Right lobe of liver (tissue), 4 donors: Measurements from ENCODE around the gene FUT7.

ENCODE experiments used
- CTCF ChIP-seq, 4 donors: fragments of 200-600 bp in 3 of 4; fragments of 450-650 bp in 1 of 4; IDR thresholded peaks; one replicate each; pipeline versions ENCODE4 v1.5.1 to v1.8.0; 2016 to 2022; ENCODE audit warnings: antibody characterized with exemption in 4 of 4, mild to moderate bottlenecking in 2 of 4
- POLR2A ChIP-seq: fragments of 450-650 bp; IDR thresholded peaks from one replicate; pipeline ENCODE4 v1.6.1; 2017; ENCODE audit warnings: antibody characterized with exemption, mild to moderate bottlenecking
- donor health status: DM: no; HTN: no; CAD: no.
- donor health status: DM: no; HTN: no; CAD: no.
- donor health status: DM: no; HTN: yes; CAD: no.

DNA sequence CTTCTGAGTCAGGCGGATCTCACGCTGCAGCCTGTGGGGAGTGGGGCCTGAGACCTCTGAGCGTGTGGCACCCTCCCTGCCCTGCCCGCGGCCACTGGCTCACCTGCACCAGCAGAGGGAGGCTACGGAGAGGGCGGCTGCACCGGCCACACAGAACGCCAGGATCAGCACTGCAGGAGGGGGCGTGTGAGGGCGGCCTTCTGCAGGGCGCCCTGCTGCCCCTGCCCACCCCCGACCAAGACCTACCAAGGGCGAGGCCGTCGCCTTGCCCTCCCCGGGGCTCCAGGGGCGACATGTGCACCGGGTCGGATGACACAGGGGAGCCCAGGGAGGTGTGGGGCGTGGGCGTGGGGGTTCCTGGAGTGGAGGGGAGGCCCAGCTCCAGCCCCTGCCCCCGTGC, 8.7 kb upstream of the FUT7 start:
- no peak for TF ChIP-seq CTCF (IDR thresholded peaks at IDR 0.05)
- TF ChIP-seq POLR2A: no peak
